BE2C (cell line): ENCODE data around the gene TNFRSF13B.
"Not testable (repeated sequence)": the region's sequence is repeated elsewhere in the genome, so short reads cannot be mapped to it uniquely, and the experiment has no call there.

ENCODE experiments used
- DNase-seq: peaks from one replicate; pipeline ENCODE4 v3.0.0-alpha.2; 2020
- H3K27me3 ChIP-seq: fragments of 250-450 bp; sonication (Bioruptor Pico); 2 replicates; pipeline ENCODE4 v1.5.1; 2020; ENCODE audit warnings: mild to moderate bottlenecking
- H3K36me3 ChIP-seq: fragments of 250-450 bp; sonication (Bioruptor Pico); 2 replicates; pipeline ENCODE4 v1.5.1; 2020; ENCODE audit warnings: mild to moderate bottlenecking
- H3K4me1 ChIP-seq: fragments of 250-450 bp; sonication (Bioruptor Pico); 2 replicates; pipeline ENCODE4 v1.5.1; 2020
- H3K4me3 ChIP-seq: 2 replicates; pipeline ENCODE4 v1.5.1; 2011; ENCODE audit warnings: low read depth, low read length
- H3K9me3 ChIP-seq: fragments of 250-450 bp; sonication (Bioruptor Pico); 2 replicates; pipeline ENCODE4 v1.5.1; 2020
- TF ChIP-seq, protein P1 (sequence below): IDR thresholded peaks from 2 replicates; pipeline ENCODE4 v1.5.1; 2012; ENCODE audit warnings: mild to moderate bottlenecking, low read depth, low read length

The TNFRSF13B gene

DNA sequence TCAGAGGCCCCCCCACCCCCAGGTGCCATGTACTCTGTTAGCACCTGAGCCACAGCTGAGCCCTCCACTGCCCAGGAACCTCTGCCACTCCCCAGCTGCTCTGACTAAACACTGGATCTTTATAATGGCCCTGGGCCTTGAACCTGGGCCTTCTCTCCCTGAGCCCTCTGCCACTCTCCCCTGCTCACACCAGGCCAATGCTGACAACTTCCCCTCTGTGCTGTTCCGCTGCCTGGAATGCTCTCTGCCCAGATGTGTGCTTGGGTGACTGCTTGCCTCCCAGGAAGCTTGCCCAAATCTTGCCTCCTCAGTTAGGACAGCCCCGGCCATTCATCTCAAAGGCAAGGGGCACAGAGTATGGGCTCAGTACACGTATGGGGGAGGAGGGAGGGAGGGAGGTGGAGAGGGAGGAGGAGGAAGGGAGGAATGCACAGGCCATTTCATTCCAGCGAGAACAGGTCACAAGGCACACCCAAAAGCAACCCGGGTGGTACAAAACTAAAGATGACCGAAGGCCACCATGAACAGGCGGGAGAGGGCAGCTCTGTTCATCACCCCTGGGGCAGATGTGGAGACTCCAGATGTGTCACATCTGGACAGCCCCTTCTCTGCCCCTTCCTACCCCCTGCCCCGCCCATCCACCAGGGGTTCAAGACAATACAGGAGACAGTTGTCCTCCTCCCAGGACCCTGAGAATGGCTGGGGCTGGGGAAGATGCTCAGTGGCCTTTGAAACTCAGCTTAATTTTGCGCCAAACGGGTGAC, 15.3 kb upstream of the TNFRSF13B start:
- TF ChIP-seq, protein P1, sequence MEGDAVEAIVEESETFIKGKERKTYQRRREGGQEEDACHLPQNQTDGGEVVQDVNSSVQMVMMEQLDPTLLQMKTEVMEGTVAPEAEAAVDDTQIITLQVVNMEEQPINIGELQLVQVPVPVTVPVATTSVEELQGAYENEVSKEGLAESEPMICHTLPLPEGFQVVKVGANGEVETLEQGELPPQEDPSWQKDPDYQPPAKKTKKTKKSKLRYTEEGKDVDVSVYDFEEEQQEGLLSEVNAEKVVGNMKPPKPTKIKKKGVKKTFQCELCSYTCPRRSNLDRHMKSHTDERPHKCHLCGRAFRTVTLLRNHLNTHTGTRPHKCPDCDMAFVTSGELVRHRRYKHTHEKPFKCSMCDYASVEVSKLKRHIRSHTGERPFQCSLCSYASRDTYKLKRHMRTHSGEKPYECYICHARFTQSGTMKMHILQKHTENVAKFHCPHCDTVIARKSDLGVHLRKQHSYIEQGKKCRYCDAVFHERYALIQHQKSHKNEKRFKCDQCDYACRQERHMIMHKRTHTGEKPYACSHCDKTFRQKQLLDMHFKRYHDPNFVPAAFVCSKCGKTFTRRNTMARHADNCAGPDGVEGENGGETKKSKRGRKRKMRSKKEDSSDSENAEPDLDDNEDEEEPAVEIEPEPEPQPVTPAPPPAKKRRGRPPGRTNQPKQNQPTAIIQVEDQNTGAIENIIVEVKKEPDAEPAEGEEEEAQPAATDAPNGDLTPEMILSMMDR, result no peak
- no peaks in the 10 kb centered on the region for H3K9me3 ChIP-seq
- no peaks in the 10 kb centered on the region for H3K27me3 ChIP-seq
- DNase-seq, result no peak
- no peak overlapping the region for H3K4me3 ChIP-seq
- no peaks in the 10 kb centered on the region for H3K36me3 ChIP-seq
- no peaks in the 10 kb centered on the region; the same call in 1 of the 2 replicates for H3K4me1 ChIP-seq

GRCh38 chr17:16986391-16986790, 14.5 kb upstream of the TNFRSF13B start:
- Histone ChIP-seq H3K4me1 (no peaks in the 10 kb centered on the region; the same call in 1 of the 2 replicates), H3K9me3 (no peaks in the 10 kb centered on the region), H3K27me3 (no peaks in the 10 kb centered on the region), H3K4me3 (no peak overlapping the region), H3K36me3 (no peaks in the 10 kb centered on the region)
- DNase-seq, result no peak
- TF ChIP-seq, protein P1, result no peak

GRCh38 chr17:16981928-16982327, 10.0 kb upstream of the TNFRSF13B start:
- DNase-seq, result no peak
- Histone ChIP-seq H3K4me1 (no peaks in the 10 kb centered on the region), H3K9me3 (no peaks in the 10 kb centered on the region), H3K27me3 (no peaks in the 10 kb centered on the region), H3K4me3 (no peak overlapping the region), H3K36me3 (no peaks in the 10 kb centered on the region)
- TF ChIP-seq, protein P1, result no peak

GRCh38 chr17:16980813-16981731, 9.2 kb upstream of the TNFRSF13B start:
- H3K4me1 ChIP-seq, result no peaks in the 10 kb centered on the region
- peak; percentile 66 for DNase-seq
- TF ChIP-seq, protein P1, result no peak
- H3K27me3 ChIP-seq, result no peaks in the 10 kb centered on the region
- H3K36me3 ChIP-seq, result no peaks in the 10 kb centered on the region
- H3K9me3 ChIP-seq, result no peaks in the 10 kb centered on the region
- H3K4me3 ChIP-seq, result no peak overlapping the region

GRCh38 chr17:16980061-16980460, 8.1 kb upstream of the TNFRSF13B start:
- H3K4me3 ChIP-seq, result no peak overlapping the region
- no peaks in the 10 kb centered on the region for H3K27me3 ChIP-seq
- no peak for DNase-seq
- no peaks in the 10 kb centered on the region for H3K36me3 ChIP-seq
- no peaks in the 10 kb centered on the region for H3K4me1 ChIP-seq
- H3K9me3 ChIP-seq, result no peaks in the 10 kb centered on the region
- TF ChIP-seq, protein P1, result no peak

GRCh38 chr17:16979237-16979823, 7.4 kb upstream of the TNFRSF13B start:
- DNase-seq, H3K4me3 ChIP-seq, H3K9me3 ChIP-seq, H3K36me3 ChIP-seq, H3K4me1 ChIP-seq, H3K27me3 ChIP-seq: not testable (repeated sequence)
